HG03520 (cell line): ENCODE data around the gene BIK.
A peak's percentile ranks its signal among the peaks of the same experiment; 100 is the strongest.
"Not testable (repeated sequence)": the region's sequence is repeated elsewhere in the genome, so short reads cannot be mapped to it uniquely, and the experiment has no call there.

Source experiments
- ATAC-seq: cut with Tn5 transposase; IDR thresholded peaks from one replicate; pipeline ENCODE4 v1.9.1; 2021; ENCODE audit warnings: mild to moderate bottlenecking, moderate library complexity; ENCODE audit not compliant: unreplicated experiment

BIK gene

GRCh38 chr22:43104056-43104625 lies 6.4 kb upstream of the BIK start:
- ATAC-seq, result not testable (repeated sequence)

GRCh38 chr22:43104950-43105349 lies 5.6 kb upstream of the BIK start:
- not testable (repeated sequence) for ATAC-seq

- ATAC-seq, result no peak
These were observed 4.2 kb upstream of the BIK start for GRCh38 chr22:43106302-43106701.

GRCh38 chr22:43109511-43109910 lies 1.0 kb upstream of the BIK start:
- ATAC-seq, result no peak

GRCh38 chr22:43109921-43110443 lies 568 bp upstream of the BIK start:
- no peak for ATAC-seq

GRCh38 chr22:43110927-43111623 lies 525 bp downstream of the BIK start:
- no peak for ATAC-seq

GRCh38 chr22:43113526-43114251 lies 3.1 kb downstream of the BIK start:
- no peak for ATAC-seq

GRCh38 chr22:43114958-43115357 lies 4.4 kb downstream of the BIK start:
- no peak for ATAC-seq

- no peak for ATAC-seq
These were observed 6.4 kb downstream of the BIK start for GRCh38 chr22:43116932-43117331.

GRCh38 chr22:43118024-43118849 lies 7.7 kb downstream of the BIK start:
- ATAC-seq, result no peak

- ATAC-seq, result peak; percentile 51
These were observed 8.5 kb downstream of the BIK start for GRCh38 chr22:43118953-43119458.

GRCh38 chr22:43126501-43127165 lies 16.1 kb downstream of the BIK start:
- no peak for ATAC-seq

GRCh38 chr22:43127166-43127908 lies 16.8 kb downstream of the BIK start:
- no peak for ATAC-seq

GRCh38 chr22:43128116-43128515 lies 17.6 kb downstream of the BIK start:
- no peak for ATAC-seq

- no peak for ATAC-seq
These were observed 18.4 kb downstream of the BIK start for GRCh38 chr22:43128928-43129424.

GRCh38 chr22:43129426-43130425 lies 19.2 kb downstream of the BIK start:
- no peak for ATAC-seq

- ATAC-seq, result no peak
These were observed 21.4 kb downstream of the BIK start for GRCh38 chr22:43131773-43132501.
